Measurements from ENCODE around the gene RUBCNL.

- TF ChIP-seq POLR2A (IDR thresholded peaks at IDR 0.05; ENCODE audit: low read depth, low read length) (no peak), SPI1 (IDR thresholded peaks at IDR 0.05; ENCODE audit: low read depth, low read length) (peak; percentile 84), TAF1 (IDR thresholded peaks at IDR 0.05; ENCODE audit: low read depth, low read length) (no peak), POLR2AphosphoS5 (IDR thresholded peaks at IDR 0.05; ENCODE audit: low read depth, low read length) (no peak), POU2F2 (IDR thresholded peaks at IDR 0.05; ENCODE audit: low read depth, low read length) (no peak)
Observed at GRCh38 chr13:46404733-46405100, 17.7 kb upstream of the RUBCNL start.

Data from GM12891 (cell line).